ENCODE data around the gene KRTAP5-4. TPM values are rescaled to one million over a fixed set of nuclear protein-coding genes. Genes with fewer than 3 reads are reported as not detected.
"Not testable (repeated sequence)": the region's sequence is repeated elsewhere in the genome, so short reads cannot be mapped to it uniquely, and the experiment has no call there.

KRTAP5-4 gene
- total and polyA plus RNA-seq, 10 donors, result not detected

DNA sequence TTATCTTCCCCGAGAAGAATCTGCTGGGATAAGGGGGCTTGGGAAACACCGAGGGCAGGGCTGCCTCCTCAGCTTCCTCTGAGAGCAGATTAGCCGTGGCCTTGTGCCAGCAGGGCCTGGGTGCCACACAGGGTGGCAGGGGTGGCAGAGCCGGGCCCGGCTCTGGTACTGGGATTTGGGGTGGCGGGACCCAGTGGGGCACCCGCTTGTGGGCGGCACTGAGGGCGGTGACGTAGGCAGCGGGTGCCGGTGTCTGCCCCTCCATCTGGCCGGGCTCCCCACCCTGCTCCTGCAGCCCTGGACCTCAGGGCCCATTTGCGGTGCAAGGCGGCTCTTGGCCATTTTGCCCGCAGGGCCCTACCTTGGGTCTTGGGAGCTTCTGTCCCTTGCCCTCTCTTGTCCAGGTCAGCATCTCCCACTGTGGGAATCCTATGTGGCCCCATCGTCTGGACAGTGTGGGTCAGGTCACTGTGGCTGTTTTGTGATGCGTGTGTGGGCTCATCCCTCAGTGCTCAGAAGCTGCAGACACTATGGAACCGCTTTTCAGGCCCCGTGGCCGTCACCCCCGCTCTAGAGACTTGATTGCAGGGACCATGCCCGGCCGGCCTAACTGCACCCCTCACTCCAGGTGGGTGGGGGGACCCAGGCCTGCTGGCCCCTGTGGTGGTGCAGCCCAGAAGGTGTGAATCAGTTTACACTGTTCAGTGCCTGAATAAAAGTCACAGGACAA, 45.3 kb upstream of the KRTAP5-4 start:
- Histone ChIP-seq H3K4me1 (peaks cover 0 to 28% (median 8%) of the 10 kb centered on the region in 6 donors), H3K4me3 (no peak overlapping the region), H3K27me3 (replicated peaks in 1 of 7) (peaks cover 0 to 30% (median 4%) of the 10 kb centered on the region in 7 donors), H3K27ac (peak overlapping the region in 7 of 8 donors; percentile 32 to 65 (median 49)), H3K9me3 (no peaks in the 10 kb centered on the region), H3K36me3 (no peaks in the 10 kb centered on the region)
- 74 to 87% (median 86%) methylated on average over 8 to 24 of the region's 24 CpGs for WGBS, 5 donors
- intact Hi-C loops (cut with DNase I; ENCODE audit: low total_unique reads), result no loop called here
- no peak for DNase-seq
- TF ChIP-seq POLR2AphosphoS5 (IDR thresholded peaks at IDR 0.05), result no peak
- no peak for TF ChIP-seq CTCF (IDR thresholded peaks at IDR 0.05 in 8 of 11, conservative IDR thresholded peaks at IDR 0.05 in 3 of 11)
- no peak for TF ChIP-seq POLR2A (IDR thresholded peaks at IDR 0.05)

DNA sequence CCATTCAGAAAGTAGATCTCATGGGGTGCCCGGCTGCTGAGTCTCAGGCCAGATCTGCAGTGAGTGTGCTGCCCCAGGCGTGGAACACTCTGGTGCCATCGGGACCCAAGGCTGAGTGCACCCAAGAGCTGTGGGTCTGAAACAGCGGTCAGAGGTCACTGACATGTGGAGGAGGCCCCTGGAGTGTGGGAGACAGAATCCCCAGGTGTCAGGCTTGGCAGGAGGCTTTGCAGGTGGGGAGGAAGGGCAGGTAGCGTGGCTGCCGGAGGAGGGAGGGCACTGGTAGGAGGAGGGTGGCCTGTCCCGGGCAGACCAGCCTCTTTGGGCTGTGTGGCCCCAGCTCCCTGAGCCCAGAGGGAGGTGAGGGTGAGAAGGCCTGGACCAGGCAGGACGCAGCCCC, 43.4 kb upstream of the KRTAP5-4 start:
- 79 to 87% (median 84%) methylated on average over 1 to 6 of the region's 8 CpGs for WGBS, 5 donors
- no peak for TF ChIP-seq CTCF (IDR thresholded peaks at IDR 0.05 in 8 of 11, conservative IDR thresholded peaks at IDR 0.05 in 3 of 11)
- DNase-seq, result no peak
- Histone ChIP-seq H3K4me3 (no peak overlapping the region), H3K36me3 (no peaks in the 10 kb centered on the region), H3K4me1 (peaks cover 0 to 14% (median 5%) of the 10 kb centered on the region in 6 donors), H3K9me3 (no peaks in the 10 kb centered on the region), H3K27me3 (replicated peaks in 1 of 7) (peaks cover 0 to 42% (median 4%) of the 10 kb centered on the region in 7 donors), H3K27ac (no peak overlapping the region)
- intact Hi-C loops (cut with DNase I; ENCODE audit: low total_unique reads), result no loop called here

GRCh38 chr11:1662699-1663283, 40.9 kb upstream of the KRTAP5-4 start:
- 40 to 50% (median 44%) methylated on average over 15 to 18 of the region's 18 CpGs for WGBS, 5 donors
- DNase-seq; H3K27ac ChIP-seq; H3K9me3 ChIP-seq; H3K36me3 ChIP-seq; intact Hi-C loops (cut with DNase I; ENCODE audit: low total_unique reads); H3K4me3 ChIP-seq: not testable (repeated sequence)
- Histone ChIP-seq H3K27me3 (replicated peaks in 1 of 7) (peaks cover 0 to 34% (median 0%) of the 10 kb centered on the region in 7 donors), H3K4me1 (peaks cover 0 to 11% (median 2%) of the 10 kb centered on the region in 6 donors)

DNA sequence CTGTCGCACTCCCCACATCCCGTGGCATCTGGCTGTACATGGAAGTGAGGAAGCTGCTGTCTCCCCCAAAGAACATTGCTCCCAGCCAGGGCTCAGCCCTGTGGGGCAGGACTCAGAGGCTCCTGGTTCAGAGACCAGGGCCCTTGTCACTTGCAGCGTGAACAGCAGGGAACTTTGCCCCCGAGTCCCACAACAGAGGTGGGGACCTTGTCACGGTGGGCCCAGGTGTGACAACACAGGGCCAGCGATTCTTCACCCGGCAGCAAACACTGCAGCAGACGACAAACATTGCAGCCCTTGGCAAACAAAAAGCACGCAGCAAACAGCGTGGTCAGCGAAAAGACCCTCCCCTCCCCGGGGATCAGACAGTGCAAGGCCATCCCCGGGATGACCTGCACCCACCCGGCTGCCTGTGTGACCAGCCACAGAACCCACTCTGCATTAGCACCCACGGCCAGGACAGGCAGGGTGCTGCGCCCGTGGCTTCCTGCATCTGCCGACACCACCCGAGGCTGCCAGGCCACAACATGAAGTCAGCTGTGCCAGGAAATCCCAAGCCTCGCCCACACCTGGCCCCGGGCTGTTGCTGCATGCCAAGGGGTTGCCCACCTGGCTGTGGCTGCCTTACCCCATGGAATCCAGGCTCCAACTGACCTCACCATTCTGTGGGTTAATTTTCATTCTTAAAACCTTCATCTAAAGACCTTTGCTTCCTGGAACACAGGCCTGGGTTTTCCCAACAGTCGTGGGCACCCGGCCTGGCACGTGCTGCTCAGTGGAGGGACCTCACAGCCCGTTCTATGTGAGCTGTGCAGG, 39.7 kb upstream of the KRTAP5-4 start:
- H3K27me3 ChIP-seq (replicated peaks in 1 of 7), result peaks cover 0 to 25% (median 0%) of the 10 kb centered on the region in 7 donors

More for the DNA sequence above, 39.7 kb upstream of the KRTAP5-4 start:
- intact Hi-C loops (cut with DNase I; ENCODE audit: low total_unique reads); H3K27ac ChIP-seq; H3K9me3 ChIP-seq; H3K4me3 ChIP-seq; H3K4me1 ChIP-seq; DNase-seq; H3K36me3 ChIP-seq: not testable (repeated sequence)
- 32 to 49% (median 41%) methylated on average over 4 to 21 of the region's 25 CpGs for WGBS, 5 donors

All from spleen (tissue), 11 donors.